Esophagus muscularis mucosa (tissue), 3 donors: Measurements from ENCODE around the gene KRTAP4-12.

Source experiments
- POLR2A ChIP-seq: fragments of 450-650 bp; IDR thresholded peaks from one replicate; pipeline ENCODE4 v1.6.1; 2017; ENCODE audit warnings: antibody characterized with exemption, moderate library complexity, mild to moderate bottlenecking, low read depth
- TF ChIP-seq, protein P1 (sequence below), 3 experiments: fragments of 200-600 bp in 2 of 3; fragments of 450-650 bp in 1 of 3; sonication (generic) in 2 of 3; IDR thresholded peaks; one replicate each; pipeline ENCODE4 v1.5.1; 2017 to 2019; ENCODE audit warnings: antibody characterized with exemption in 3 of 3, mild to moderate bottlenecking in 2 of 3, moderate library complexity in 1 of 3

DNA sequence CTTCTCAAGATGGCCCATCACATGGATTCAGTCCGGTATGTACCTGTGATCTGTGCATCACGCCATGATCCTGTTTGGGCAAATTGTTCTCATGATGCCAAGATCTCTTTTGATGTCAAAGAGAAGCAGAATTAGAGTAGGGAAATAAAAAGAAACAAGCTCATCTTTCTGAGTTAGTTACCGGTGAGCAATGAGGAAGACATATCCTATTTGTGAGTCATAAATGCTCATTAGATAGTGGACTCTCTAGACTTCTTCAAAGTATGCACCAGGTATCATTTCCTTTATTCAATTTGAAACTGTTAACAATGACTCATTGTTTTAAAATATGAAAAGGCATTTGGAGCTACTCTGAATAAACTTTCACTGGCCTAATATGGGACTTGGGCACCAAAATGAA is 8.0 kb upstream of the KRTAP4-12 start:
- no peak for TF ChIP-seq POLR2A
- TF ChIP-seq, protein P1, sequence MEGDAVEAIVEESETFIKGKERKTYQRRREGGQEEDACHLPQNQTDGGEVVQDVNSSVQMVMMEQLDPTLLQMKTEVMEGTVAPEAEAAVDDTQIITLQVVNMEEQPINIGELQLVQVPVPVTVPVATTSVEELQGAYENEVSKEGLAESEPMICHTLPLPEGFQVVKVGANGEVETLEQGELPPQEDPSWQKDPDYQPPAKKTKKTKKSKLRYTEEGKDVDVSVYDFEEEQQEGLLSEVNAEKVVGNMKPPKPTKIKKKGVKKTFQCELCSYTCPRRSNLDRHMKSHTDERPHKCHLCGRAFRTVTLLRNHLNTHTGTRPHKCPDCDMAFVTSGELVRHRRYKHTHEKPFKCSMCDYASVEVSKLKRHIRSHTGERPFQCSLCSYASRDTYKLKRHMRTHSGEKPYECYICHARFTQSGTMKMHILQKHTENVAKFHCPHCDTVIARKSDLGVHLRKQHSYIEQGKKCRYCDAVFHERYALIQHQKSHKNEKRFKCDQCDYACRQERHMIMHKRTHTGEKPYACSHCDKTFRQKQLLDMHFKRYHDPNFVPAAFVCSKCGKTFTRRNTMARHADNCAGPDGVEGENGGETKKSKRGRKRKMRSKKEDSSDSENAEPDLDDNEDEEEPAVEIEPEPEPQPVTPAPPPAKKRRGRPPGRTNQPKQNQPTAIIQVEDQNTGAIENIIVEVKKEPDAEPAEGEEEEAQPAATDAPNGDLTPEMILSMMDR (IDR thresholded peaks at IDR 0.05): no peak
